GM23338 (cell line): ENCODE measurements around the gene RTKN2. TPM values are rescaled to one million over a fixed set of nuclear protein-coding genes. Genes with fewer than 3 reads are reported as not detected.

ENCODE experiments used
- ATAC-seq: fragments of 200-7000 bp; cut with Tn5 transposase; 3 replicates; pipeline ENCODE4 v1.9.1; 2020
- DNase-seq: peaks from one replicate; pipeline ENCODE4 v3.0.0-alpha.2; 2015; ENCODE audit warnings: low spot score
- H2AFZ ChIP-seq: fragments of 200-600 bp; sonication (generic); 2 replicates; pipeline ENCODE4 v1.8.0; 2016; ENCODE audit warnings: antibody characterized with exemption, mild to moderate bottlenecking, moderate library complexity
- H3F3A ChIP-seq: fragments of 200-600 bp; sonication (generic); replicated peaks from 2 replicates; pipeline ENCODE4 v1.8.0; 2017; ENCODE audit warnings: antibody characterized with exemption, mixed run types, low read depth
- H3K27ac ChIP-seq: fragments of 200-600 bp; sonication (generic); 2 replicates; pipeline ENCODE4 v1.6.1; 2016; ENCODE audit warnings: low read depth
- H3K27me3 ChIP-seq: fragments of 200-600 bp; sonication (generic); 2 replicates; pipeline ENCODE4 v1.8.0; 2016; ENCODE audit warnings: mild to moderate bottlenecking, mixed run types, moderate library complexity; ENCODE audit not compliant: insufficient read depth
- H3K36me3 ChIP-seq: fragments of 200-600 bp; sonication (generic); 2 replicates; pipeline ENCODE4 v1.8.0; 2016; ENCODE audit warnings: mild to moderate bottlenecking; ENCODE audit not compliant: insufficient read depth
- H3K4me1 ChIP-seq: fragments of 200-600 bp; sonication (generic); 2 replicates; pipeline ENCODE4 v1.8.0; 2016; ENCODE audit warnings: mild to moderate bottlenecking, moderate library complexity; ENCODE audit not compliant: insufficient read depth
- H3K4me2 ChIP-seq: fragments of 200-600 bp; sonication (generic); 2 replicates; pipeline ENCODE4 v1.7.1; 2017; ENCODE audit warnings: mixed run types
- H3K4me3 ChIP-seq: fragments of 200-600 bp; sonication (generic); 2 replicates; pipeline ENCODE4 v1.6.1; 2016; ENCODE audit warnings: mixed run types
- H3K79me2 ChIP-seq: fragments of 200-600 bp; sonication (generic); replicated peaks from 2 replicates; pipeline ENCODE4 v1.8.0; 2017; ENCODE audit warnings: mild to moderate bottlenecking; ENCODE audit not compliant: insufficient read depth
- H3K9me2 ChIP-seq: fragments of 200-600 bp; sonication (generic); 2 replicates; pipeline ENCODE4 v1.8.0; 2017; ENCODE audit not compliant: insufficient read depth
- H4K20me1 ChIP-seq: fragments of 200-600 bp; sonication (generic); replicated peaks from 2 replicates; pipeline ENCODE4 v1.8.0; 2017; ENCODE audit warnings: mild to moderate bottlenecking; ENCODE audit not compliant: insufficient read depth
- H3K27ac Mint-ChIP-seq: 2 replicates; pipeline ENCODE4 v1.8.0; 2020; ENCODE audit warnings: inconsistent platforms, mild to moderate bottlenecking, moderate library complexity, mixed read lengths
- H3K27me3 Mint-ChIP-seq: 3 replicates; pipeline ENCODE4 v1.8.0; 2022; ENCODE audit warnings: low read depth, mild to moderate bottlenecking, moderate library complexity, mixed read lengths, inconsistent platforms; ENCODE audit not compliant: insufficient read depth, poor library complexity
- H3K36me3 Mint-ChIP-seq: 3 replicates; pipeline ENCODE4 v1.8.0; 2021; ENCODE audit warnings: low read depth, mild to moderate bottlenecking, inconsistent platforms, moderate library complexity, mixed read lengths
- H3K4me1 Mint-ChIP-seq: 3 replicates; pipeline ENCODE4 v1.8.0; 2020; ENCODE audit warnings: mild to moderate bottlenecking, inconsistent platforms, mixed read lengths
- H3K4me3 Mint-ChIP-seq: 3 replicates; pipeline ENCODE4 v1.8.0; 2021; ENCODE audit warnings: moderate library complexity, mild to moderate bottlenecking, inconsistent platforms, mixed read lengths
- H3K9me3 Mint-ChIP-seq: 3 replicates; pipeline ENCODE4 v1.8.0; 2020; ENCODE audit warnings: moderate library complexity, mild to moderate bottlenecking, inconsistent platforms, mixed read lengths
- CREB1 ChIP-seq: fragments of 250-450 bp; sonication (Bioruptor Pico); IDR thresholded peaks from 2 replicates; pipeline ENCODE4 v1.5.0; 2020; ENCODE audit warnings: low read depth, mild to moderate bottlenecking, moderate library complexity
- CTCF ChIP-seq, 2 experiments: fragments of 200-600 bp in 1 of 2; sonication (generic) in 1 of 2; conservative IDR thresholded peaks; 2 replicates each; pipeline versions ENCODE4 v1.5.1 to v1.6.1; 2016 to 2017; ENCODE audit warnings: antibody characterized with exemption in 2 of 2, low read depth in 2 of 2, mild to moderate bottlenecking in 2 of 2, moderate library complexity in 1 of 2
- ETS1 ChIP-seq: IDR thresholded peaks from 2 replicates; pipeline ENCODE4 v1.6.1; 2016; ENCODE audit warnings: antibody characterized with exemption
- NANOG ChIP-seq: IDR thresholded peaks from 2 replicates; pipeline ENCODE4 v1.6.1; 2016; ENCODE audit warnings: antibody characterized with exemption, borderline replicate concordance
- POLR2AphosphoS5 ChIP-seq: IDR thresholded peaks from 2 replicates; pipeline ENCODE4 v1.6.1; 2016; ENCODE audit warnings: antibody characterized with exemption, low read depth
- REST ChIP-seq: IDR thresholded peaks from one replicate; pipeline ENCODE4 v1.6.1; 2018; ENCODE audit warnings: antibody characterized with exemption; ENCODE audit not compliant: unreplicated experiment
- STAT1 ChIP-seq: IDR thresholded peaks from one replicate; pipeline ENCODE4 v1.6.1; 2016; ENCODE audit warnings: antibody characterized with exemption; ENCODE audit not compliant: unreplicated experiment
- ZNF114 ChIP-seq: fragments of 250-450 bp; sonication (Bioruptor Pico); IDR thresholded peaks from 2 replicates; pipeline ENCODE4 v1.5.0; 2020; ENCODE audit warnings: mild to moderate bottlenecking, moderate library complexity
- ZNF331 ChIP-seq: fragments of 250-450 bp; sonication (Bioruptor Pico); IDR thresholded peaks from 2 replicates; pipeline ENCODE4 v1.5.0; 2020; ENCODE audit warnings: low read depth, mild to moderate bottlenecking, moderate library complexity
- ZNF462 ChIP-seq: fragments of 250-450 bp; sonication (Bioruptor Pico); IDR thresholded peaks from 2 replicates; pipeline ENCODE4 v1.5.0; 2020; ENCODE audit warnings: mild to moderate bottlenecking, moderate library complexity
- polyA plus RNA-seq: library from polyadenylated mRNA; unstranded; fragments of >200 nt; fragmentation: Nextera tagmentation; extraction: Ambion mirVana; gene quantifications from 2 replicates; pipeline ENCODE4 v1.2.1, GENCODE V29; 2016
- total RNA-seq: library from RNA; depleted of rRNA; stranded (reverse); fragments of >200 nt; shearing (Covaris generic); gene quantifications from 2 replicates; pipeline ENCODE4 v1.2.3, GENCODE V29; 2014

The RTKN2 gene
- total and polyA plus RNA-seq, 2 experiments from 2014 or later: 15.3 to 23.6 TPM

GRCh38 chr10:62239994-62240393 is 28.6 kb downstream of the RTKN2 start:
- no peaks in the 10 kb centered on the region for H3K27me3 ChIP-seq
- no peak overlapping the region for H3K4me2 ChIP-seq
- H3K4me1 Mint-ChIP-seq: peaks cover 13% of the 10 kb centered on the region
- DNase-seq: no peak
- H3K27me3 Mint-ChIP-seq: peaks cover 4% of the 10 kb centered on the region
- TF ChIP-seq STAT1 (no peak), POLR2AphosphoS5 (no peak), ZNF331 (CRISPR knock-in tag) (no peak)
- H2AFZ ChIP-seq: no peak overlapping the region
- no peak overlapping the region for H3K27ac Mint-ChIP-seq
- H3F3A ChIP-seq: no peaks in the 10 kb centered on the region
- no peak overlapping the region for H3K4me3 Mint-ChIP-seq
- peaks cover 7% of the 10 kb centered on the region for H3K4me1 ChIP-seq
- no peak for ATAC-seq
- H4K20me1 ChIP-seq: no peaks in the 10 kb centered on the region
- H3K4me3 ChIP-seq: no peak overlapping the region
- H3K27ac ChIP-seq: no peak overlapping the region
- H3K9me2 ChIP-seq: no peaks in the 10 kb centered on the region
- no peaks in the 10 kb centered on the region for H3K36me3 Mint-ChIP-seq
- H3K9me3 Mint-ChIP-seq: no peaks in the 10 kb centered on the region
- H3K36me3 ChIP-seq: no peaks in the 10 kb centered on the region
- H3K79me2 ChIP-seq: no peaks in the 10 kb centered on the region

- H3K36me3 ChIP-seq: no peaks in the 10 kb centered on the region
- Mint-ChIP-seq H3K27ac (no peak overlapping the region), H3K4me1 (peaks cover 13% of the 10 kb centered on the region), H3K4me3 (no peak overlapping the region), H3K9me3 (no peaks in the 10 kb centered on the region), H3K36me3 (no peaks in the 10 kb centered on the region), H3K27me3 (peaks cover 4% of the 10 kb centered on the region)
- ATAC-seq (no peak), DNase-seq (no peak)
- H4K20me1 ChIP-seq: no peaks in the 10 kb centered on the region
- H3K27ac ChIP-seq: no peak overlapping the region
- no peak overlapping the region for H3K4me2 ChIP-seq
- no peaks in the 10 kb centered on the region for H3K27me3 ChIP-seq
- H3K4me3 ChIP-seq: no peak overlapping the region
- H3K9me2 ChIP-seq: no peaks in the 10 kb centered on the region
- no peak overlapping the region for H2AFZ ChIP-seq
- no peaks in the 10 kb centered on the region for H3F3A ChIP-seq
- H3K79me2 ChIP-seq: no peaks in the 10 kb centered on the region
- peaks cover 7% of the 10 kb centered on the region for H3K4me1 ChIP-seq
- TF ChIP-seq ZNF462 (CRISPR knock-in tag): no peak
- TF ChIP-seq POLR2AphosphoS5: no peak
- no peak for TF ChIP-seq ZNF331 (CRISPR knock-in tag)
- no peak for TF ChIP-seq ZNF114
- TF ChIP-seq NANOG: no peak
- no peak for TF ChIP-seq ETS1
- no peak for TF ChIP-seq REST
- TF ChIP-seq CREB1 (CRISPR knock-in tag): no peak
- no peak for TF ChIP-seq CTCF (conservative IDR thresholded peaks at IDR 0.05; ENCODE audit: low read depth in 2 of 2)
- TF ChIP-seq STAT1: no peak
Measured at GRCh38 chr10:62238880-62239279, 29.8 kb downstream of the RTKN2 start.
